Measurements from ENCODE around the gene CES5A.
"Not testable (repeated sequence)": the region's sequence is repeated elsewhere in the genome, so short reads cannot be mapped to it uniquely, and the experiment has no call there.

Gene CES5A

GRCh38 chr16:55861288-55861687 is 13.9 kb downstream of the CES5A start:
- no peak for TF ChIP-seq CTCF (IDR thresholded peaks at IDR 0.05; ENCODE audit: extremely low read depth, insufficient read depth, missing control alignments)
- no peak for DNase-seq (ENCODE audit: low spot score)
- in situ Hi-C loops (cut with MboI; ENCODE audit: low pct_unique_long_range_greater_than_20kb, low sequenced_read_pairs, unreplicated experiment) = no loop called here

- DNase-seq (ENCODE audit: low spot score); in situ Hi-C loops (cut with MboI; ENCODE audit: low pct_unique_long_range_greater_than_20kb, low sequenced_read_pairs, unreplicated experiment): not testable (repeated sequence)
Measured at GRCh38 chr16:55857650-55858049, 17.5 kb downstream of the CES5A start.

GRCh38 chr16:55856950-55857349 is 18.2 kb downstream of the CES5A start:
- in situ Hi-C loops (cut with MboI; ENCODE audit: low pct_unique_long_range_greater_than_20kb, low sequenced_read_pairs, unreplicated experiment) = no loop called here
- DNase-seq (ENCODE audit: low spot score) = no peak
- TF ChIP-seq CTCF (IDR thresholded peaks at IDR 0.05; ENCODE audit: extremely low read depth, insufficient read depth, missing control alignments) = no peak

GRCh38 chr16:55853114-55853513 is 22.1 kb downstream of the CES5A start:
- DNase-seq (ENCODE audit: low spot score) = no peak
- in situ Hi-C loops (cut with MboI; ENCODE audit: low pct_unique_long_range_greater_than_20kb, low sequenced_read_pairs, unreplicated experiment) = no loop called here
- no peak for TF ChIP-seq CTCF (IDR thresholded peaks at IDR 0.05; ENCODE audit: extremely low read depth, insufficient read depth, missing control alignments)

- DNase-seq (ENCODE audit: low spot score) = no peak
- TF ChIP-seq CTCF (IDR thresholded peaks at IDR 0.05; ENCODE audit: extremely low read depth, insufficient read depth, missing control alignments) = no peak
- in situ Hi-C loops (cut with MboI; ENCODE audit: low pct_unique_long_range_greater_than_20kb, low sequenced_read_pairs, unreplicated experiment) = loop anchor here (10.0 kb wide), 1 partner anchor 385 kb away; no protein-coding TSS in a partner anchor
Measured at GRCh38 chr16:55849536-55849935, 25.6 kb downstream of the CES5A start.

GRCh38 chr16:55846598-55847346 is 28.4 kb downstream of the CES5A start:
- in situ Hi-C loops (cut with MboI; ENCODE audit: low pct_unique_long_range_greater_than_20kb, low sequenced_read_pairs, unreplicated experiment) = loop anchor here (10.0 kb wide), 1 partner anchor 382 kb away; no protein-coding TSS in a partner anchor
- no peak for TF ChIP-seq CTCF (IDR thresholded peaks at IDR 0.05; ENCODE audit: extremely low read depth, insufficient read depth, missing control alignments)

GRCh38 chr16:55843105-55843395 is 32.1 kb downstream of the CES5A start:
- no peak for DNase-seq (ENCODE audit: low spot score)
- TF ChIP-seq CTCF (IDR thresholded peaks at IDR 0.05; ENCODE audit: extremely low read depth, insufficient read depth, missing control alignments) = no peak
- in situ Hi-C loops (cut with MboI; ENCODE audit: low pct_unique_long_range_greater_than_20kb, low sequenced_read_pairs, unreplicated experiment) = loop anchor here (5.0 to 10.0 kb wide), 2 partner anchors 131 to 378 kb away; no protein-coding TSS in a partner anchor

More at GRCh38 chr16:55846598-55847346, 28.4 kb downstream of the CES5A start:
- DNase-seq (ENCODE audit: low spot score) = no peak

Measured in GM13977 (cell line).